Endodermal cell (in vitro differentiated cells): ENCODE data around the gene BAD. TPM values are rescaled to one million over a fixed set of nuclear protein-coding genes. Genes with fewer than 3 reads are reported as not detected.

Source experiments
- DNase-seq: peaks from one replicate; pipeline ENCODE4 v3.0.0-alpha.2; 2017
- H3K27ac ChIP-seq: 2 replicates; pipeline ENCODE4 v1.5.1; 2013; ENCODE audit warnings: mild to moderate bottlenecking, low read depth, low read length, moderate library complexity
- H3K27me3 ChIP-seq: 2 replicates; pipeline ENCODE4 v1.6.1; 2013; ENCODE audit warnings: mild to moderate bottlenecking, low read length, moderate library complexity; ENCODE audit not compliant: insufficient read depth, control insufficient read depth, poor library complexity, severe bottlenecking
- H3K36me3 ChIP-seq: 2 replicates; pipeline ENCODE4 v1.7.0; 2013; ENCODE audit warnings: mild to moderate bottlenecking, low read length, moderate library complexity; ENCODE audit not compliant: control insufficient read depth, insufficient read depth
- H3K4me1 ChIP-seq: one replicate; pipeline ENCODE4 v1.7.0; 2013; ENCODE audit warnings: low read length; ENCODE audit not compliant: control insufficient read depth, insufficient read depth
- H3K4me3 ChIP-seq: 2 replicates; pipeline ENCODE4 v1.5.1; 2013; ENCODE audit warnings: mild to moderate bottlenecking, low read length, moderate library complexity
- H3K9ac ChIP-seq: 2 replicates; pipeline ENCODE4 v1.6.1; 2013; ENCODE audit warnings: mild to moderate bottlenecking, low read length, moderate library complexity; ENCODE audit not compliant: poor library complexity, severe bottlenecking; ENCODE audit errors: extremely low read depth
- H3K9me3 ChIP-seq: 2 replicates; pipeline ENCODE4 v1.6.1; 2013; ENCODE audit warnings: mild to moderate bottlenecking, low read length, moderate library complexity; ENCODE audit not compliant: control insufficient read depth
- H3K27ac Mint-ChIP-seq: 2 replicates; pipeline ENCODE4 v1.8.0; 2020; ENCODE audit warnings: mixed read lengths
- H3K27me3 Mint-ChIP-seq: 2 replicates; pipeline ENCODE4 v1.8.0; 2021; ENCODE audit warnings: mild to moderate bottlenecking, mixed read lengths; ENCODE audit not compliant: insufficient read depth
- H3K36me3 Mint-ChIP-seq: 2 replicates; pipeline ENCODE4 v1.8.0; 2020; ENCODE audit warnings: low read depth, mixed read lengths
- H3K4me1 Mint-ChIP-seq: 2 replicates; pipeline ENCODE4 v1.8.0; 2020; ENCODE audit warnings: mixed read lengths
- H3K4me3 Mint-ChIP-seq: 2 replicates; pipeline ENCODE4 v1.8.0; 2020; ENCODE audit warnings: mild to moderate bottlenecking, moderate library complexity, mixed read lengths
- H3K9me3 Mint-ChIP-seq: 2 replicates; pipeline ENCODE4 v1.8.0; 2020; ENCODE audit warnings: mild to moderate bottlenecking, mixed read lengths
- WGBS, 2 experiments: methylation state at CpG; one replicate each; pipeline versions ENCODE4 v1.1.5 to v1.1.7; 2013; ENCODE audit warnings: missing lambda C conversion rate in 2 of 2, mixed read lengths in 1 of 2; ENCODE audit not compliant: insufficient coverage in 1 of 2, insufficient read length in 1 of 2; 5-methylcytosine and 5-hydroxymethylcytosine counted together
- total RNA-seq, 2 donors: library from RNA; stranded (reverse); fragmentation: NEBNext Ultra II Directional in 1 of 2; extraction: Animal tissue kit (Norgen Biotek cat#: 25700) in 1 of 2; gene quantifications; 2 replicates in 1 of 2; 3 replicates in 1 of 2; pipeline ENCODE4 v1.2.1, GENCODE V29; 2021
- TF ChIP-seq, protein P1 (sequence below): fragments of 200-600 bp; sonication (generic); conservative IDR thresholded peaks from 2 replicates; pipeline ENCODE4 v1.5.0; 2021; ENCODE audit warnings: antibody characterized with exemption, mild to moderate bottlenecking

The BAD gene
- total RNA-seq, 2 donors from 2014 or later: 42.3 to 48.2 TPM

DNA sequence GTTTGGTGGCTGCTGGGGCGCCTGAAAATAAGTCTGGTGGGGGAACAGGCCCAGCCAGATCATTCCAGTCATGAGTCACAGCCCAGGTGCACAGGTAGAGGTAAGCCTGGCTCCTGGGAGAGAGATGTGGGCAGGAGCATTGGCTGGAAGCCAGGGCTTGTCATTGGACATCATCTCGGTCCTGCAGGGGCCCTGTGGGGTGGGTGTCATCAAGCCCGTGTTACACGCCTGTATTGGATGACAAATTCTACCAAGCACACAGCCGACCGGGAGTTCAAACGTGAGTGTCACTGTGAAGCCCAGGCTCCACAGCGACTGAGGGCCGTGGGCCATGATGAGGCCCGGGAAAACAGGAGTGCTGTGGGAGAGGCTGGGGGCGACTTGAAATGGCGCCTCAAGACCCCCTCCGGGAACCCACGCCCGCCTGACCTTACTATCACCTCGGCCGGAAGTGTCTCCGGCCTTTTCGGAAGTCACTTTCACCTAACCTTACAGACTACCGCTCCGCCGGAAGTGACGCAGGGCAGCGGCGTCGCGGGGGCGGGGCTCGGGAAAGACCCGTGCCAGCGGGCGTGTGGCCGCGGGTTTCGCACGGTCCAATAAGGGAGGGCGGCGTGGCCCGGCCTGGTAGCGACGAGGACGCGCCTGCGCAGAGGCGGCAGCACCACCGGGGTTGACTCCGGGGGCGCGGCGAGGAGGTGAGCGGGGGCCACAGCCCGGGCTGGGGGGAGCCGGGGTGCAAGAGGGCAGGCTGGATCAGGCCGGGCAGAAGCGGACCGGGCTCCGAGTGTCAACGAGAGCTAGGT lies 43.8 kb downstream of the BAD start, which contains the start of gene FKBP2:
TSS of gene FKBP2 (plus strand) at position 661 of the 806 bp plus-strand sequence. CDS start 1,293 bp downstream, outside the sequence.
- DNase-seq: peak; percentile 99
- peak within 1 kb of the TSS; percentile 99 for H3K27ac ChIP-seq
- H3K4me3 Mint-ChIP-seq: peak within 1 kb of the TSS; percentile 76
- TF ChIP-seq, protein P1, sequence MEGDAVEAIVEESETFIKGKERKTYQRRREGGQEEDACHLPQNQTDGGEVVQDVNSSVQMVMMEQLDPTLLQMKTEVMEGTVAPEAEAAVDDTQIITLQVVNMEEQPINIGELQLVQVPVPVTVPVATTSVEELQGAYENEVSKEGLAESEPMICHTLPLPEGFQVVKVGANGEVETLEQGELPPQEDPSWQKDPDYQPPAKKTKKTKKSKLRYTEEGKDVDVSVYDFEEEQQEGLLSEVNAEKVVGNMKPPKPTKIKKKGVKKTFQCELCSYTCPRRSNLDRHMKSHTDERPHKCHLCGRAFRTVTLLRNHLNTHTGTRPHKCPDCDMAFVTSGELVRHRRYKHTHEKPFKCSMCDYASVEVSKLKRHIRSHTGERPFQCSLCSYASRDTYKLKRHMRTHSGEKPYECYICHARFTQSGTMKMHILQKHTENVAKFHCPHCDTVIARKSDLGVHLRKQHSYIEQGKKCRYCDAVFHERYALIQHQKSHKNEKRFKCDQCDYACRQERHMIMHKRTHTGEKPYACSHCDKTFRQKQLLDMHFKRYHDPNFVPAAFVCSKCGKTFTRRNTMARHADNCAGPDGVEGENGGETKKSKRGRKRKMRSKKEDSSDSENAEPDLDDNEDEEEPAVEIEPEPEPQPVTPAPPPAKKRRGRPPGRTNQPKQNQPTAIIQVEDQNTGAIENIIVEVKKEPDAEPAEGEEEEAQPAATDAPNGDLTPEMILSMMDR: no peak
- no peaks in the 10 kb centered on the region for H3K27me3 ChIP-seq
- peaks cover 28% of the 10 kb centered on the region for H3K36me3 ChIP-seq
- WGBS, 2 experiments: 3 to 7% methylated on average over 32 to 58 of the region's 58 CpGs
- H3K27ac Mint-ChIP-seq: peak within 1 kb of the TSS; percentile 96
- no peaks in the 10 kb centered on the region for H3K9me3 Mint-ChIP-seq
- H3K4me1 Mint-ChIP-seq: peaks cover 9% of the 10 kb centered on the region
- no peaks in the 10 kb centered on the region for H3K27me3 Mint-ChIP-seq
- peak within 1 kb of the TSS; percentile 81 for H3K9ac ChIP-seq
- peaks cover 33% of the 10 kb centered on the region for H3K36me3 Mint-ChIP-seq
- no peaks in the 10 kb centered on the region for H3K9me3 ChIP-seq
- peak within 1 kb of the TSS; percentile 95 for H3K4me3 ChIP-seq
- peaks cover 4% of the 10 kb centered on the region for H3K4me1 ChIP-seq

DNA sequence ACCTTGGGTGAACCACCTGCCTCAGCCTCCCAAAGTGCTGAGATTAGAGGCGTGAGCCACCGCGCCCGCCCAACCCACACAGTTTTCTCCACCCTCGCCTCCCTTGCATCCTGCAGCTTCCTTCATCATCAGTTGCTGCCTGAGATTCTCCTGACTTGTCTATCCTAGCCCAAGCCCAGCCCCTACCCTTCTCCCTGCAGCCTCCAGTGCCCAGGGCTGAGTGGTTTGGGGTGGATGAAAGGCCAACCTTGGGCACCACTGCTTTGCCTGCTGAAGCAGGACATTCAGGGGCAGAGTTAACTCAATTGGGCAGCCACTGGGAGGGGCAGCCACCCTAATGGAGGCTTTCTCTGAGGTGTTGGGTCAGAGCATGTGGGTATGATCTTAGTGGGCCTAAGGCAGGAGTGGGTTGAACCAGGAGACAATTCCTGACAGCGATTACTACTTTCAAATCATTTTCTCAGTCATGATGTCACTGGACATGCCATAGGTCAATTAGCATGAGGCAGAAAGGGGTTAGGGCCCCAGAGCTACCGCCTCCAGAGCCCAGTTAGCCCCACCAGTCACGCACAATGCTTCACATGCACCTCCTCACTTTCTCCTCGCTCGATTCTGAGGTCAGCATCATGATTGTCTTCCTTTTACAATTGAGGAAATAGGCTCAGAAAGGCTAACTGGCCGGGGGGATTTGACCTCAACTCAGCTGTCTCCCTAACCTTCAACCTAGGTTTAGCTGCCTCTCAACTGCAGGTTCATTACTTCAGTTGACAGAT lies 44.6 kb downstream of the BAD start:
- Mint-ChIP-seq H3K36me3 (peaks cover 33% of the 10 kb centered on the region), H3K4me1 (peaks cover 13% of the 10 kb centered on the region), H3K4me3 (peak overlapping the region; percentile 76), H3K9me3 (no peaks in the 10 kb centered on the region), H3K27ac (peak overlapping the region; percentile 96), H3K27me3 (no peaks in the 10 kb centered on the region)
- no peak for DNase-seq
- H3K27ac ChIP-seq: peak overlapping the region; percentile 74
- H3K9me3 ChIP-seq: no peaks in the 10 kb centered on the region
- H3K9ac ChIP-seq: peak overlapping the region; percentile 81
- WGBS, 2 experiments: 86 to 90% methylated on average over 10 to 11 of the region's 11 CpGs
- no peaks in the 10 kb centered on the region for H3K27me3 ChIP-seq
- TF ChIP-seq, protein P1: no peak
- peak overlapping the region; percentile 95 for H3K4me3 ChIP-seq
- H3K4me1 ChIP-seq: peaks cover 4% of the 10 kb centered on the region
- H3K36me3 ChIP-seq: peaks cover 28% of the 10 kb centered on the region

DNA sequence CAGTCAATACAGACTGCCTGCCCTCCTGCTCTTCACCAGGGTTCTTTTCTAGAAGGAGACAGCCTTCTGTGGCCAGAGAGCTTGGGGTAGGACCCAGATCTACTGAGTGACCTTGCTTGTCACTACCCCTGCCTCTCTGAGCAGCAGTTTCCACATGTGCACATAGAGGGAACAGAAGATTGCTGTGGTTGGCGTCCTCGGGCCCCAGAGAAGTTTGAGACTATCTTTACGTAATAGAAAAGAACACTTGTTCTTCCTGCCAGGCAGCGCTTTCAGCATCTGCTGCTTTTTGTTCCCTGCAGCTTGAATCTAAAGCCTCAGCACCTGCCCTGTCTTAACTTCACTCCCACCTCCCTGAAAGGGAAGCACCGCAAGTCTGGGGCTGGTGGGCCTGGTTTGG lies 45.5 kb downstream of the BAD start:
- TF ChIP-seq, protein P1: no peak
- no peak overlapping the region for H3K27ac ChIP-seq
- peaks cover 25% of the 10 kb centered on the region for H3K36me3 ChIP-seq
- Mint-ChIP-seq H3K9me3 (no peaks in the 10 kb centered on the region), H3K27me3 (no peaks in the 10 kb centered on the region), H3K4me3 (no peak overlapping the region), H3K4me1 (peaks cover 13% of the 10 kb centered on the region), H3K36me3 (peaks cover 30% of the 10 kb centered on the region), H3K27ac (no peak overlapping the region)
- H3K27me3 ChIP-seq: no peaks in the 10 kb centered on the region
- no peaks in the 10 kb centered on the region for H3K4me1 ChIP-seq
- no peak overlapping the region for H3K9ac ChIP-seq
- H3K9me3 ChIP-seq: no peaks in the 10 kb centered on the region
- no peak overlapping the region for H3K4me3 ChIP-seq
- DNase-seq: no peak
- 95 to 98% methylated on average over 4 to 5 of the region's 5 CpGs for WGBS, 2 experiments
